ENCODE data around the gene KLHL7.

Gene KLHL7

GRCh38 chr7:23098029-23098428, 7.6 kb upstream of the KLHL7 start:
- TF ChIP-seq ZFX (IDR thresholded peaks at IDR 0.05) (no peak), CTCF (conservative IDR thresholded peaks at IDR 0.05) (no peak)
- H3K27ac ChIP-seq: no peak overlapping the region

- no peak overlapping the region for H3K27ac ChIP-seq
- TF ChIP-seq CTCF (conservative IDR thresholded peaks at IDR 0.05): no peak
- no peak for TF ChIP-seq ZFX (IDR thresholded peaks at IDR 0.05)
These were observed 7.1 kb upstream of the KLHL7 start for GRCh38 chr7:23098460-23098859.

- TF ChIP-seq ZFX (IDR thresholded peaks at IDR 0.05): no peak
- peak; percentile 36 for TF ChIP-seq CTCF (conservative IDR thresholded peaks at IDR 0.05)
- H3K27ac ChIP-seq: no peak overlapping the region
These were observed 4.9 kb upstream of the KLHL7 start for GRCh38 chr7:23100697-23101096.

GRCh38 chr7:23105086-23105643, 420 bp upstream of the KLHL7 start:
- TF ChIP-seq CTCF (conservative IDR thresholded peaks at IDR 0.05) (no peak), ZFX (IDR thresholded peaks at IDR 0.05) (no peak)
- H3K27ac ChIP-seq: peak overlapping the region; percentile 83

- peak overlapping the region; percentile 83 for H3K27ac ChIP-seq
- no peak for TF ChIP-seq ZFX (IDR thresholded peaks at IDR 0.05)
- no peak for TF ChIP-seq CTCF (conservative IDR thresholded peaks at IDR 0.05)
These were observed 655 bp downstream of the KLHL7 start for GRCh38 chr7:23106057-23106822.

- H3K27ac ChIP-seq: peak overlapping the region; percentile 83
- TF ChIP-seq CTCF (conservative IDR thresholded peaks at IDR 0.05) (no peak), ZFX (IDR thresholded peaks at IDR 0.05) (no peak)
These were observed 1.5 kb downstream of the KLHL7 start for GRCh38 chr7:23106823-23107663.

GRCh38 chr7:23107781-23108180, 2.2 kb downstream of the KLHL7 start:
- no peak overlapping the region for H3K27ac ChIP-seq
- no peak for TF ChIP-seq ZFX (IDR thresholded peaks at IDR 0.05)

Measured in C4-2B (cell line).